GM19240 (cell line): Measurements from ENCODE around the gene FYB1.
A peak's percentile ranks its signal among the peaks of the same experiment; 100 is the strongest.
"Not testable (repeated sequence)": the region's sequence is repeated elsewhere in the genome, so short reads cannot be mapped to it uniquely, and the experiment has no call there.

Experiments used
- DNase-seq: peaks from one replicate; pipeline ENCODE4 v3.0.0; 2011; ENCODE audit warnings: low spot score; ENCODE audit not compliant: insufficient read length

The FYB1 gene

DNA sequence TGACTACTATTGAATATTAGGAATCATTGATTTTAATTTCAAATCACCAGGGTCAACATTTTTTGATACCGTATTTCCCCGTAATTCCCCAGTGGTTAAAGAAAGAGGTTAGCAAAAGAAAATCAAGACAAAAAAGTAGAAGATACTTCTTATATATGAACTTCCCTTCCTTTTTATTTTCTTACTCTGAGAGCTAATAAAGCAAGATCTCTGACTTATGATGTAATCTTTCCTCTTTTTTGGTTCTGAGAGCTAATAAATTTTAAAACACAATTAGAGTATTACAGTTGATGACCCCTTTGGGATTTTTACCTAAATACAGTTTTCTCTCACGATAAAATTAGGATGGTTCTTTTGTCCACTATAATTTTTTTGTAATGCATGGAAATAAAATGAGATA lies 9.2 kb upstream of the FYB1 start:
- DNase-seq, result no peak

DNA sequence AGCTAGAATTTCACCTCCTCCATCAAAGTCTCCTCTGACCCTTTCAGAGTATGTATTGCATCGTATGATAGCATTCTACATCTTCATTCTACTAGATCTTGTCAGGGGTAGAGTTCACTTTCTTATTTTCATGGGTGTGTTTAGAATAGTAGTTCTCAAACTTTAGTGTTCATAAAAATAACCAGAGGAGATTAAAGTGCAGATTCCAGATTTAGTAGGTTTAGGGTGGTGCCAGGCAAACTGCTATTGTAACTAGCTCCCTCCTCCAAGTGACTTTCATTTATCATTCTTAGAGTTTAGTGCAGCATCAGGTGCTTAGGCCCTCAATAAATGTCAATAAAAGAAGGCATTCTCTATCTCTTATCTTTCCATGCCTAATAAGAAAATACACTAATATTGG lies 7.2 kb upstream of the FYB1 start:
- DNase-seq, result no peak

DNA sequence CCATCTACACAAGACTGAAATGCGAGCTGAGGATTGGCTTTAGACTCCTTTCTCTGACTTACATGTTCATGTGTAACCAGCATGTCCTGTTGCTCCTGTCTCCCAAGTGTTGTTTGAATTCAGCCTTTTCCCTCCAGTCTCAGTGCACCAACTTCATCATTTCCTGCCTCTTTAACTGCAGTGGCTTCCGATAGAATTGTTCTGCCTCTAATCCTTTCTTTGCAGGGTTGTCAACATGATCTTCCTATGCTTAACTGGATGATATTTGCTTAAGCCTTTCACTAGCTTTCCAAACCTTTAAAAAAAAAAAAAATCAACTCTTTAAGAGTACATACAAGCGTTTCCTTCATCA lies 6.7 kb upstream of the FYB1 start:
- DNase-seq, result no peak

DNA sequence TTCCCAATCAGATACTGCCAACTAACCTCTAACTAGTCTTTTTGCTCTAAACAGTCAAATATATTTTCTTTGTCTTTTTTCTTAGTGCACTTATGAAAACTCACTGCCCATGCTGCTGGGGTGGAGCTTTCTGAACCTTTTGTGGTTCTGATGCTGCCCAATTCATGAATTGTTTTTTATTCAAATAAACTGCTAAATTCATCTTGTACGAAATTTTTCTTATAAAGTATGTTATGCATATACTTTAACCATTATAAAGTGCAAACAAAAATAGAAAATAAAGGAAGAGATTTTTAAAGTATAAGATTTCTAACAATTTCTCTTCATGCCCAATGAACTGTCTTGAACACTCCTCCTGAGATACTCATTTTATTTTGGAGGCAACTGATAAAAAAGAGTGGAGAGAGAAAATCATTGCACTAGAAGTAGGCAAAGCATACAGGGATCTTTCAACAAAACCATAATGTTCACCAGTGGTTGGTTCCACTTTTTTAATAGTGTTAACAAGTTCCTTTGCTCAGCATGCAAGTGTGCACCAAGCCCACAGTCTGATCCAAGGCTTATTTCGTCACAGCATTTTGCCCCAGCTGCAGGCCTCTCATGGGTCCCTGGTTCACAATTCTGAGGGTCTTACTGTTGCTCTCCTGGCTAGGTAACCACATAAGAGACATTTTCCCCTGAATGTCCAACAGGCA lies 6.2 kb upstream of the FYB1 start:
- no peak for DNase-seq

DNA sequence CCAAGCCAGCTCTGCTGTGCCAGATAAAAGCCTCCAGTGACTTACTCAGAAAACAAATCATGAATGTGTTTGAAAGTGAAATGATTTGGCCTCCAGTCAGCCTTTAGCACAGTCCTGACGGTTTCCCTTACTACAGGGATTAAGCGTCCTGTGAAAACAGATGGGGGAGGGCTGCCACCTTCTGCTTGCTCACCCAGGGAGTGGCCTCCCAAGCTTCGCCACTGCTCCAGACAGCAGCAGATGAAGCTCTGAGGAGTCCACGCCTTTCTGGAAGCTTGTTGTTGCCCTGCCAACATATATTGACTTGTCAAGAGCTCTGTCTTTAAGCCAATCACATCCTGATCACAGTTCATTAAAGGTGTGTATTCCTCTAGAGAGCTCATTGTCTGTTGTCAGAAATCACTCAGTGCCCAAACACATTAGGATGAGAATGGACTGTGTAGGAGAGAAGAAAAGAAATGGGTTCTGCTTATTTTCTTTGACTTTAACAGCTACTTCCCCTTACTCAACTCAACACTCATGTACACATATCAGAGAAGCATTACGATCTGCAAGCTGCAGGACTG lies 4.9 kb upstream of the FYB1 start:
- DNase-seq, result no peak

DNA sequence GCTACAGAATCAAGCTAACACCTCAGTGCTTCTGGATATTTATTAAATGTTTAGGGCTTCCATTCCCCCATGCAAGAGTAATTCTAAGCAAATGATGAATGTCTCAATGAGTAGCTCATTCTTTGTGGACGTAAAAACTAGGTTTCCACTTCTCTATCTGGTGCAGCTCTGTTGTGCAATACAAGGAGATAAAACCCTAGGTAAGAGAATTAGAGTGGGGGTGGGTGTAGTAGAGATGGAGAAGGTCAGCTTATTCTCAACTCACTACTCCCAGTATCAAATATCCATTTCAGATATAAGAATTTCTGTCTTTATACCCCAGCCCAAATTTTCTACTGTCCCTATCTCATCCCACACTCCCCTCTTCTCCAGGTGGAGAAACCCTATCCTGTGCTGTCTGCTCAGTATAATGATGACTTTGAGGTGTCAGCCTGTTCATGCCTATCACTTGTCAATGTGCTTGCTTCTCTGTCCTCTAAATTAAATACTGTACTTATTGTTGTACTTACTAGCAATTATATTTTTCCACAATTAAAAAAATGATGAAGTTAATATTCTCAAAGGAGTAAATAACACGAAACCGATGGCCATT lies 4.3 kb upstream of the FYB1 start:
- no peak for DNase-seq

DNA sequence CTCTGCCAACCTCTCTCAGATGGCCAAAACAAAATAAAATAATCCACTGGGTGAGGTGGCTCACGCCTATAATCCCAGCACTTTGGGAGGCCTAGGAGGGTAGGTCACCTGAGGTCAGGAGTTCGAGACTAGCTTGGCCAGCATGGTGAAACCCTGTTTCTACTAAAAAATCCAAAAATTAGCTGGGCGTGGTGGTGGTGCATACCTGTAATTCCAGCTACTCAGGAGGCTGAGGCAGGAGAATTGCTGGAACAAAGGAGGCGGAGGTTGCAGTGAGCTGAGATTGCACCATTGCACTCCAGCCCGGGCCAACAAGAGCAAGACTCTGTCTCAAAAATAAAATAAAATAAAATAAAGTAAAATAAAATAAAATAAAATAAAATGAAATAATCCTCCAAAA lies 2.3 kb upstream of the FYB1 start:
- DNase-seq, result not testable (repeated sequence)

DNA sequence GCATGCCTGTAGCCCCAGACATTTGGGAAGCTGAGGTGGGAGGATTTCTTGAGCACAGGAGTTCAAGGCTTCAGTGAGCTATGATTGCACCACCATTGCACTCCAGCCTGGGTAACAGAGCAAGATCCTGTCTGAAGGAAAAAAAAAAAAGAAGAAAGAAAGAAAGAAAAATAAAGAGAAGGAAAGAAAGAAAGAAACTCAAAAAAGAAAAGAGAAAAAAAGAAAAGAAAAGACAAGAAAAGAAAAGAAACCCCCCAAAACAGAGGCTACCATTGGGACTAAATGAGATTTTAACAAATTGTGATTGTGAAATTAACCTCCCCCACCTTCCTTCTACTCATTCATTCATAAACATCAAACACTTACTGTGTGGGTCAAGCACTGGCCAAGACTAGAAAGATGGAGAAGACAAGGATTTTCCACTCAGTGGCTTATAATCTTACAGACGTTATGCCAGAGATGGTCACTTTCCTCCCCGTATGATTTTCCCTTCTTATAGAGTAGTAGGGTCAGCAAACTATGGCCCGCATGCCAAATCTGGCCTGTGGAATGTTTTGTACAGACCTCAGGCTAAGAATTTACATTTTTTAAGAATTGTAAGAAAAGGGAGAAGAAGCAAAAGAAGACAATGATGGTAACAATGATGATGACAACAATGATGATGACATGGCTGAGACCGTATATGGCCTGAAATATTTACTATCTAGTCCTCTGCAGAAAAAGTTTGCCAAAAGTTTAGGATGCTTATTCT lies 1.1 kb upstream of the FYB1 start:
- no peak for DNase-seq

DNA sequence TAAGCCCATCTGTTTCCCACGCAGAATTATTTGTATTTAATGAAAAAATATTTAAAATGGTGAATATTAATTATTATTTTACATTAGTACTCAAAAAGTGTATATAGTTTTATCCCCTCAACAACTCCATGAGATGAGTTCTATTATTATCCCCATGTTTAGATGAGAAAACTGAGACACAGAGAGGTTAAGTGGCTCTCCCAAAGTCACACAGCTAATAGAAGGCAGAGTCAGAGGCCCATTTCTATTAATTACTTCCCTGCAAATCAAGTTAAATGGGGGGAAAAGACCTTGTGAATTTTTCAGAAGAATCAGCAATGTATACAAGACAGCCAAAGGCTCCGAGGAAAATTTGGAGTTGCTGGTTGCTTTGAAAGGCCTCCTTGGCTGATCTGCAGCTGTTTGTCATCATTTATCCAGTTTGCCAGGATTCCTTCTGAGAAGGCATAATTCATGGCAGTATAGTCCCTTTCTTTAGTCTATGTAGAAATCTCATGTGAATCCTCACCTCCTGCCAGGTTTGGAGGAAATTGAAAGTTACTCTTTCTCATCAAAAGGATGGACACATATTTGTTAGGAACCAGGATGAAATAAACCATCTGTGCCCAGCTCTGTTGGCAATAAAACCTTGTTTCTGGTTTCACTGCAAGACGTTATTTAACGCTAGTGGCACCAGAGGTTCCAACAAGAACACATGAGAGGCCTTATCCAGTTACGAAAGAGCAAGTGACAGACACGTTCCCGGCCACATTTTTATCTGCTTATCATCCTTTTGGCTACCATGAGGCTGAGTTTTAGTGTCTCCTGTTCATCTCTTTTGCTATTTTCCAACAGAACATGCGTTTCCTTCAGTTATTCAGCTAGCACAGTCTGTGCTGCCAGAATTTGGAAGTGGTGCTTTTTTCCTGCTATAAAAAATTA lies 621 bp downstream of the FYB1 start:
- no peak for DNase-seq

DNA sequence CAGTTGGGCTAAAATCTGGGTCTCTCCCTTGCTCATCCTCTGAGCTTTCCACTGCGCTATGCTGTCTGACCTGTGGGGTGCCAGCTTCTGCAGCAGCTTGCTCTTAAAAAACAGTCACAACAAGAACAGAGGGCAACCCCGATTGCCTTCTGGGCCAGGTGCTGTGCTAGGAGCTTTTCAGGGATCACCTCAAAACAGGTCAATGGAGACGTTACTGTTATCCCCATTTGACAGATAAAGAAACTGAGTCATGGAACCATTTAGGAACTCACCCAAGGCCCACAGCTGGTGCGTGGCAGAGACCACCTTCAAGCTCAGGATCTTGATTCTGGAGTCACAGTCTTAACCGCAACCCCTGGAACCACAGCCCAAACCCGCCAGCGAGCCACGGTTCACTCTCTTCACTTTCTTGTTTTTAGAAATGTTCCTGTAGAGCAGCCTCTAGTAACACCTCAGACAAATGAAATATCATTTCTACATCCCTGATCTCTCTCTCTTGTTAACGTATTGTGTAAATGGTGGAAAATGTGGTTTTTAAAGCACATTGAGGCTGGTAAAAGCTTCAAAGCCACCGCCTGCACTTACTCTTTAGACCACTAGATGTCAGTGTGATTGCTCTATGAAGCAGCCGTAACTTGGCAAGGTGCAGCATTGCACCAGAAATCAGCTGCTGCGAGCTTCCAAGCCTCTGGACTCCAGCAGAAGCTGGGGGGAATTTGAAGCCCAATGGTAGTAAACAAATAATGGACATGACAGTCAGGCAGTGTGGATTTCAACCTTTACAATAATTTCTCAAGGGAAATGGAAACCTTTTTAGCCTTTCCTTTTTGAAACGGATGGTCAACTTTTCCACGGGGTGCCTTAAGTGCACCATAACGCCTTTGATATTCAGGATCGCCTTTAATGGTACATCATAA lies 1.7 kb downstream of the FYB1 start:
- DNase-seq, result peak; percentile 46

DNA sequence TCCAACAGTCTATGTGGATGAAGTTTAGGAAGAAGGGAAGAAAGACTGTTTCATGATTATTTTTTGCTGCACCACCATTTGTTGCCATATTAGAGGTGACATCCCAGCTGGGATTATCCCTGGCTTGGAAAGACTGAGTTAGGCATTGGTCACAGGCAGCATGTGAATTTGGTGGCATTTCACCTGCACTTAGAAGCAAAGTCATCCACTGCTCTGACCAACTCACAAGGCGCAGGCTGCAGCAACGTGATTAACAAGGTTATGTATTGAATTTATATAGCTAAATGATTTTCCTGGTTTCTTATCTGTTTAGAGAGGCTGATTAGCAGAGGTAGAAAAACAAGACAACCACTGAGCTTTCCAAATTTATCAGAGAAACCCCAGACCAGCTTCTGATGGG lies 2.7 kb downstream of the FYB1 start:
- DNase-seq, result no peak

DNA sequence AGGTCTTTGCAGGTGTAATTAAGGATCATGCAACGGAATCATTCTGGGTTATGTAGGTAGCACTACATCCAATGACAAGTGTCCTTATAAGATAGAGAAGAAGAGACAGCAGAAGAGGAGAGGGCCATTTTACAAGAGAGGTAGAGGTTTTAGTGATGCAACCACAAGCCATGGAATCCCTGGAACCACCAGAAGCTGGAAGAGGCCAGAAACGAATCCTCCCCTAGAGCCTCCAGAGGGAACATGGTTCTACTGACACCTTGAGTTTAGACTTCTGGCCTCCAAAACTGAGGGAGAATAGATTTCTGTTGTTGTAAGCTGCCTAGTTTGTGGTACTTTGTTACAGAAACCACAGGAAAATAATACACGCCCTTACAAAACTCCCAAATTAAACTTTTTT lies 3.5 kb downstream of the FYB1 start:
- DNase-seq, result no peak

DNA sequence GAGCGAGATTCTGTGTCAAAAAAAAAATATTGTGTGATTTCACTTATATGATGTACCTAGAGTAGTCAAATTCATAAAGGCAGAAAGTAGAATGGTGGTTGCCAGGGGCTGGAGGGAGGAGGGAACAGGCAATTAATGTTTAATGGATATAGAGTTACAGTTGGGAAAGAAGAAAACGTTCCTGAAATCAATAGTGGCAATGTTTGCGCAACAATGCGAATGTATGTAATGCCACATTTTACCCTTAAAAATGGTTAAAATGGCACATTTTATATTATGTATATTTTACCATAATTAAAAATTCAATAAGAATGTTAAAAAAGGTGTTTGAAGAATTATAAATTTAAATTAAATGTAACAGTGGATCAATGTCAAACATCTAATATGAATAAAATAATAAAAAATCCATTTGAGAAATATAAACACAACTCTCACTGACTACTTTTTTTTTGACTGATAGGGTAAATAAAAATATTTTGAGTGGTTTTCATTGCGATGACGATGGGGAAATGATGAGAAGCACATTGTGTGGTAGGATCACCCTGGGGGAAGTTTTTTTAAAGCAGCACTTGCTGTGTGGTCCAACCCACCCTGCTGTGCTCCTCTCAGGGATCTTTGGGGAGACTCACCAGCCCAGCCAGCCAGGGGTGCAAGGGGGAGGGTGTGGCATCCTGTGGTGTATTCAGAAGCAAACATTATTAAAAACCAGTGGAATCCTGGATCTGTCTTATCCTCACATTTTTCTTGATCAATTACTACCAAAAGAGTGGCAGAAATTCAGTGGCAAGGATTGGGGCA lies 4.3 kb downstream of the FYB1 start:
- no peak for DNase-seq

DNA sequence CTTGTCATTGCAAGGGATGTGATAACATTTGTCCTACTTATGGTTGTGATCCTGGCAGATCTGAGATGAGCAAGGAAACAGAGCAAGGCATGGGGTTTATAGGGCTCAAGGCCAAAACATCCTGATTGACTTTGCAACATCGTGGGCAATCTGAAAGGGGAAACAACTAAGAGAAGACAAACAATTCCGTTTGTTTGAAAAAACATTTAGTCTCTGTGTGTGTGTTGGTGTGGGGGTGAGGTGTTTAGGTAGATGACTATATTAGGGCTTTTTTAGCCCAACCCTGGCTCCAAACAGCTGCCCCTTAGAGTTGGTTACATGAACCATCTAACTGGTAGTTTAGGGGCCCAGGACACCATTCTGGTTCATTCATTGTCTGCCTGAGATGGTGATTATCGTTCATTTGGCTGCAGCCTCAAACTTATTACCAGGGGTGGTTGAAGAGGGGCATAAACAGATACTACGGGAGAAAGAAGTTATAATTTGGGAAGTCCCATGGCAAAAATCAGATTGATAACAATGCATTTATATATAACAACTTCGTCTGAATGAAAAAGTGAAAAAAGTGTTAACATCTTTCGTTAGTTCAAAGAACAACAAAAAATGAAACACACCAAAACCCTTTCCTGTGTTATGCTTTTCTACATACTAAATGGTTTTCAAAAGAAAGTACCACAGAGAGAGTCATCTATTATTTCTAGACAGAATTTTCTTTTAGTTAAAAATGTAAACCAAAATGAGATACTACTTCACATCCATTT lies 5.7 kb downstream of the FYB1 start:
- DNase-seq, result no peak

DNA sequence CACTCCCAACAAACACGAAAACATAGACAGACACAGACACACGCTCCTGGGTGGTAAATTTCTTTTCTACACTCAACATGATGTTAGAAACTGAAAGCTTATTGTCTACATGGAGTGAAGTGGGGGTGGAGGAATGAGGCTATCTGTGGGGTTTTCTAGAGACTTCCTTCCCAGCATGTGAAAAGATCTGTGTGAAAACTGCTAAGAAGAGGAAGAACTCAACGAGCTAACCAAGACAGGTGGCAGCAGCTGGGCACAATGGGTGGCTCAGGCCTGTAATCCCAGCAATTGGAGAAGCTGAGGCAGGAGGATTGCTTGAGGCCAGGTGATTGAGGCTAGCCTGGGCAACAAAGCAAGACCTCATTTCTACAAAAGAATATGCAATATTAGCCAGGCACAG lies 7.6 kb downstream of the FYB1 start:
- no peak for DNase-seq

DNA sequence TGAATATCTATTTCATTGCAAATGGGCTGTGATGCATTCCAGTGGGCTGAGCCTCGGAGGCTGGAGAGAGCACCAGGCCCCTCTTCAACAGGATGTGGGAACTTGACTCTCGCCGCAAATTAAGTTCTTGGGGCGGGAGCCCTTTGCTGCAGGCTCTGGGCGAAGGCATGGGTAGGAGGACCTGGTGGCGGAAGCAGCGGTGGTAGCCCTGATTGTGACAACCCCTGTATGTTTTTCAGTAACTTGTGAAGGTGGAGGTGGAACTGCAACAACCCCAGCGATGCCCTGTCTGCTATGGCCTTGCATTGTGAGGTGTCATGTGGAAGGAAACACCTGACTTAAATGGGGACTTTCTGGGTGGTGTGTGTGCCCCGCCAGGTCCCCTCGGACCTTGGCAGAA lies 9.4 kb downstream of the FYB1 start:
- DNase-seq, result no peak

DNA sequence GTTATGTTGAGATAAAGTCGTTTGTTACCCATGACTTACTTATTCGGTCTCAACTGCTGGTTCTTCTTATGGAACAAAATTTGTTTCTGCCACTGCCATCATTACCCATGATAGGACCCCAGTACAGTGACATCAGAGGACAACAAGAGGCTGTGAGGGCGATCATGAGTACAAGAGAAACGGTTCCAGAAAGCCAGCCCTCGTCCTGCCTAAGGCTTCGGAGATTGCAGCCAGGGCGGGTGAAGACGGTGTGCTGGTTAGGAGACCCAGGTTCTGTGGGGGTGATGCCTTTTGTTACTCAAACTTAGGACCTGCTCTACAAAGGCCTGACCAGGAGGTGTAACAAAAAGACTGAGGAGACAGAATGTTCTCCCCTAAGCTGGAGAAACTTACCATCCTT lies 10.9 kb downstream of the FYB1 start:
- DNase-seq, result no peak

DNA sequence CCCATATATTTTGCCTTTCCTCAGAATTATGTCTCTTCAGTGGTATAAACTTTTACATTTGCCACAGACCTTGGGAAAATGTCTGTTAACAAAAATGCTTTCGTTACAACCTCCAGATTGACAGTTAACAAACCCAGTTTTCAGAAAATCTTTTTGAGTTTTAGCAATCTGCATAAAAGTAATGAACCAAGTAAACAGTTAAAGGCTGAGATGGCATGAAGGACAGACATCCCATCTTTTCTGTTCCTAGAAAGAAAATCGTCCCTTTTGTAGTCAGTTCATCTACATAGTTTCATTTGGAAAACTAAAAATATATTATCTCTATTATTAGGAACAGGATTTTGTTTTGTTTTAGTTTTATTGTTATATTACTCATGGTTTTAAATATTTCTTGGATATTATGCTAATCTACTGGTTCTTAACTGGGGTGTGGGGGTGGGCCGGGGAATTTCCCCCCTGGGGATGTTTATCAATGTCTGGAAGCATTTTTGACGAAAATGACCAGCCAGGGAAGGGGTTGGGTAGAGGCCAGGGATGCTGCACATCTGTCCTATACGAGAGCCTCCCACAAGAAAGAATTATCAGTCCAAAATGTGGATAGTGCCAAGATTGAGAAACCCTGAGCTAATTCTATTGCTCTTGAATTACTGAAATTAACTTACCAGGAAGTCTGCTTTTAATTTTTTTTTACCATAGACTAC lies 11.9 kb downstream of the FYB1 start:
- no peak for DNase-seq
